SKM-1 (cell line): ENCODE data around the gene PCBP3.
"Not testable (repeated sequence)": the region's sequence is repeated elsewhere in the genome, so short reads cannot be mapped to it uniquely, and the experiment has no call there.

Experiments
- DNase-seq: peaks from one replicate; lab custom pipeline; 2025; ENCODE audit not compliant: unreplicated experiment; lab: John Stamatoyannopoulos, UW

The PCBP3 gene

DNA sequence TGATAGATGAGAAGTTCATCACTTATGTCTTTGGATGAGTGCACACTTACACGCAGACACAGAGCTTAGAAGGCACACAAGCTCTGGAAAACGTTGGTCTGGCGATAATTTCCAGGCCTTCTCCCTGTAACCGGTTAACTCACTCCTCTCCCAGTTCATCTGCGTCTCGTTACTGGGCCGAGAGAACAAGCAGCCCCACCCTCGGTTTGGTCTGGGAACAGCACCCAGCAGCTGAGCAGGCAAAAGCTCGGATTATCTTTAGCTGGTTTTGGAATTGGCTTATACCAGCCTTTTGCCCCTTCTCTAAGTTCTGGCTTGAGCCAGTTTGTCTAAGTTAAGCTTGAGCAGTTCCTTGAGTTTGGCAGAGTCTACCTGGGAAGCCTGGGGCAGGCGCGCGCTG is 310.7 kb downstream of the PCBP3 start:
- DNase-seq = no peak

DNA sequence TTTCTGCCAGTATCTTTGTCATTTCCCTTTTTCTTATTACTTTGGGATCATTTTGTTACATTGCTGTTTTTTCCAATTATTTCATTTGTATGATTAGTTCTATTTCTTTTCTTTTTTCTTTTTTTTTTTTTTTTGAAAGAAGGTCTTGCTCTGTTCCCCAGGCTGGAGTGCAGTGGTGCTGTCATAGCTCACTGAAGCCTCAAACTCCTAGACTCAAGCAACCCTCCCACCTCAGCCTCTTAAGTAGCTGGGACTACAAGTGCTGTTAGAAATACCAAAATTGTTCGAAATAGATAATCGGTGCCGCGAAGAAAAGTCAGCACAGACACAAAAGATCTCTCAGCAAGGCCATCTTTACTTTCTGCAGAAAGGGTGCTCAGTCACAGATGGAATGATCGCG is 311.4 kb downstream of the PCBP3 start:
- DNase-seq = no peak

DNA sequence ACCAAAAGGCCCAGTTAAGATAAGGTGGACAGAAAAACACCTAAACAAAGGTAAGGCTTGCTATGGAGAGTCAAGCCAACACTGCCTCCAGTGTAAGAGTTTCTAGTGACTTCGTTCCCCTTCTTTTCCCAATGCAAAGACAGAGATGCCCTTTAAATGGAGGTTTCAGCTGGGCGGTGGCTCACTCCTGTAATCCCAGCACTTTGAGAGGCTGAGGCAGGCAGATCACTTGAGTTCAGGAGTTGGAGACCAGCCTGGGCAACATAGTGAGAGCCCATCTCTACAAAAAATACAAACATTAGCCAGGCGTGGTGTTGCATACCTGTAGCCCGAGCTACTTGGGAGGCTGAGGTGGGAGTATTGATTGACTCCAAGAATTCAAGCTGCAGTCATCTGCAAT is 314.0 kb downstream of the PCBP3 start:
- no peak for DNase-seq

DNA sequence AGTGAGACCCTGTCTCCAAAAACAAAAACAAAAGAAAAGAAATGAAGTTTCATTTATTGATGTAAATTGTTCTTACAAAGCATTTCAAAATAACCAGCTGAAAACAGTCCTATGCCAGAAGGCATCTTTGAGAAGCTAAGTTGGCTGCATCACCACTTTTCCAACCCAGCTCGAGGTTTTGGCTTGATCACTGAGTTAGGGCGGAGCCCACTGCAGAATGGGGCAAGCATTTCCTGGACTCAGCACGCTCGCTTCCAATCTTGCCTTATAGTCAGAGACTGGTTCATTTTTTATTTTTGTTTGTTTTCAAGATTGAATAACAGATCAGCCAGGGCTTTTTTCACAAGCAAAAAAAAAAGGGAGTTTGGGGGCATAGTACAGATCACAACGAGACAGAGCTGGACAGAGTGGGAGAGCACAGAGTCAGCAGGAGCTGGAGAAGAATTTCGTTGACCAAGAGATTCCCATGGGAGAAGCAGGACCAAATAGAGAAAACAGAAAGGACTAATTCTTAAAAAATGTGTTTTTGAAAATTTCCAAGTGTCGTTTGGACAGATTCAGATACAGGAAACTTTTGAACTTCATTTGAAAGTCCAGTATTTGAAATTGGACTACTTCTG is 314.6 kb downstream of the PCBP3 start:
- DNase-seq = no peak

DNA sequence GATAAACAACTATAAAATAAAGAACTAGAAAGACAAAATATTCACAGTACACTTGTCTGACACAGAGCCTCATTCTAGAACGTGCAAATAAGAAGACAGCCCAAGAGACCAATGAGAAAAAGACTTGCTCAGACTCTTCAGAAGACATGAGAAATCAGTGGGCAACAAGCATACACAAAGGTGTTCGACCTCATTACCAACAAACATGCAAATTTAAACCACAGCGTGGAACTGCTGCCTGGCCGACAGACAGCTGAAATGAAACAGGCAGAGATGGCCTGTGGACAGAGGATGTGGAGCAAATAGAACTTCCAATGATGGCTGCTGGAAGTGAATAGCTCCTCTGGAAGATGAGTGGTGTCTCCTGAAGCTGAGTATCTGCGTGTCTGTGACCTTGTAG is 315.7 kb downstream of the PCBP3 start:
- no peak for DNase-seq

DNA sequence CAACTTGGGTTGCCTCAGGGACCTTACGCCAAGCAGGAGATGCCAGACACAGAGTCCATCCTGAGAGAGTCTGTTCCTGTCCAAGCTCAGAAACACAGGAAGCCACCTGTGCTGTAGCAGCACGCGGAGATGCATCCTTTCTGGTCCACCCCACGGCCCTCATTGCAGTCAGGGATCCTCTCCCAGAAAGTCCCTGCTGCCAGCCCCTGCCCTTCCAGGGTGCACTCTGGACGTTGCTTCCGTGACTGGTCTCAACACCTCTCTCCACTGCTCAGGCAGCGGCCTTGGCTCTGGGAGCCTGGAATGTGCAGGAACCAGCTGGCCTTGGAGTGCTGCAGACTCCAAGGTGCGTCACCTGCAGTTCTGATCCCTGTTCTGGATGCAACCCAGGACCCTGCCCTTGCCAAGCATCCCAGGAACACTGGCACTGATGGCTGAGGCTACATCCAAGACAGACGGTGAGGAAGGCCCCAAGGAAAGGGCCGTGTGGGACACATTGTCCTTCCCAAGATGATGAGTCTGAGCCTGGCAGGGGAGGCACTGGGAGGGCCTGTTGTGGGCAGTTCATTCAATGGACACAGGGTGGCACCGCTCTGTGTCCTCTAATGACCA is 316.4 kb downstream of the PCBP3 start:
- no peak for DNase-seq

DNA sequence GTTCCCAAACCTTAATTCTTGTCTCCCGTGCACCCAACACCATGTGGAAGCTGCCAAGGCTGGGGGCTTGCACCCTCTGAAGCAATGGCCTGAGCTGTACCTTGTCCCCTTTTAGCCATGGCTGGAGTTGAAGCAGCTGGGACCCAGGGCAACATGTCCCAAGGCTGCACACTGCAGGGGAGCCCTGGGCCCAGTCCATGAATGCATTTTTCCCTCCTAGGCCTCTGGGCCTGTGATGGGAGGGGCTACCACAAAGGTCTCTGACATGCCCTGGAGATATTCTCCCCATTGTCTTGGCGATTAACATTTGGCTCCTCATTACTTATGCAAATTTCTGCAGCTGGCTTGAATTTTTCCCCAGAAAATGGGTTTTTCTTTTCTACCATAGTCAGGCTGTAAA is 317.9 kb downstream of the PCBP3 start:
- DNase-seq = not testable (repeated sequence)

DNA sequence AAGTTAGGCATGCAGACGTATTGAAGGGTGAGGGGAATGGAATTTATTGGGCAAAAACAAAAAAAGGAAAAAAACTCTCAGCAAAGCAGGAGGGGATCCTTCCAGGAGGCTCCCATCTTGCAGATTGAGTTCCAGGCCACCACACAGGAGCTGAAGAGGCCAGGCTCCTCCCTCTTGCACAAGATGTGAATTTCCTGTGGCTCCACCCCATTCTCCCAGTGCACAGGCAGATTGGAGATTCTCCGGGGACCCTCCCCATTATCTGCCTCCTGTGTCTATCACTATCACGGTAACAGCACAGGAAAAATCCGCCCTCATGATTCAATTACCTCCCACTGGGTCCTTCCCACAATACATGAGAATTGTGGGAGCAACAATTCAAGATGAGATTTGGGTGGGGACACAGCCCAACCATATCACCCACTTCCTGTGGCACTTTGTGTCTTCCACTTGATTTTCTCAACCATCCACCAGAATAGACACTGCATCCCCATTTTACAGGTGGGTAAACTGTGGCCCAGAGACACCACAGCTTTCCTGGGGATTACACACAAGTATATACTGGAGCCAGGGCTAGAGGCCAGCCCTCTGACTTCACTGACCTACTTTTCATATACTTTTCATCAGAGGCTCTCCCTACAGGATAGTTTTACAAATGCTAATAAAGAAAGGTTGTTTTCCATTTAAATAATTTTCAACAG is 319.2 kb downstream of the PCBP3 start:
- DNase-seq = no peak

DNA sequence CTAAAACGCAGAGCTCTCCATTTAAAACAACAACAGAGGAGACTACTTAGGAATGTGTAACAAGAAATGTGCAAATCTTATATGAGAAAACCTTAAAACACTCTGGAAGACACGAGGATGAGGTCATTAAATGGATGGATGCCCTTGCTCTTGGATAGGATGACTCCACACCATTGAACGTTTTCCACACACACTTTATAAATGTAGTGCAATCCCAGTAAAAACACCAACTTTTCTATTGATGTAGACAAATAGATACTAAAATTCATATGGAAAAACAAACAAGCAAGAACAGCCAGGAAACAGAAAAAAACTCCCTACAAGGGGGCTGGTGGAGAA is 319.7 kb downstream of the PCBP3 start:
- DNase-seq = no peak

DNA sequence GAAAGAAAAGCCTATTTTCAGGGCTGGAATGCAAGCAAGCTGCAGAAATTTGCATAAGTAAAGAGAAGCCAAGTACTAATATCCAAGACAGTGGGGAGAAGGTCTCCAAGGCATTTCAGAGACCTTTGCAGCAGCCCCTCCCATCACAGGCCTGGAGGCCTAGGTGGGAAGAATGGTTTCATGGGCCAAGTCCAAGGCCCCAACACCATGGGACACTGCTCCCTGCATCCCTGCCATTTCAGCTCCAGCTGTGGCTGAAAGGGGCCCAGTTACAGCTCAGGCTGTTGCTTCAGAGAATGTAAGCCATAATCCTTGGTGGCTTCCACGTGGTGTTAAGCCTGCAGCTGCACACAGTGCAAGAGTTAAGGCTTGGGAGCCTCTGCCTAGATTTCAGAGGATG is 321.1 kb downstream of the PCBP3 start:
- DNase-seq = no peak

DNA sequence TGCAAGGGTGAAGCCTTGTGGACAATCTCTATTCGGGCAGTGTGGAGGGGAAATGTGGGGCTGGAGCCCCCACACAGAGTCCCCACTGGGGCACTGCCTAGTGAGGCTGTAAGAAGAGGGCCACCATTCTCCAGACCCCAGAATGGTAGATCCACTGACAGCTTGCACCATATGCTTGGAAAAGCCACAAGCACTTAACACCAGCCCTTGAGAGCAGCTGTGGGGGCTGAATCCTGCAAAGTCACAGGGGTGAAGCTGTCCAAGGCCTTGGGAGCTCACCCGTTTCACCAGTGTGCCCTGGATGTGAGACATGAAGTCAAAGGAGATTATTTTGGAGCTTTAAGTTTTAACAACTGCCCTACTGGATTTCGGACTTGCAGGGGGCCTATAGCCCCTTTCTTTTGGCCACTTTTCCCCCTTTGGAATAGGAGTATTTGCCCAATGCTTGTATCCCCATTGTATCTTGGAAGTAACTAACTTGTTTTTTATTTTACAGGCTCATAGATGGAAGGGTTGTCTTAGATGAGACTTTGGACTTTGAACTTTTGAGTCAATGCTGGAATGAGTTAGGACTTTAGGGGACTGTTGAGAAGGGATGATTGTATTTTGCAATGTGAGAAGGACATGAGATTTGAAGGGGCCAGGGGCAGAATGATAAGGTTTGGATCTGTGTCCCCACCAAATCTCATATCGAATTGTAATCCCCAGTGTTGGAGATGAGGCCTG is 321.7 kb downstream of the PCBP3 start:
- DNase-seq = no peak

DNA sequence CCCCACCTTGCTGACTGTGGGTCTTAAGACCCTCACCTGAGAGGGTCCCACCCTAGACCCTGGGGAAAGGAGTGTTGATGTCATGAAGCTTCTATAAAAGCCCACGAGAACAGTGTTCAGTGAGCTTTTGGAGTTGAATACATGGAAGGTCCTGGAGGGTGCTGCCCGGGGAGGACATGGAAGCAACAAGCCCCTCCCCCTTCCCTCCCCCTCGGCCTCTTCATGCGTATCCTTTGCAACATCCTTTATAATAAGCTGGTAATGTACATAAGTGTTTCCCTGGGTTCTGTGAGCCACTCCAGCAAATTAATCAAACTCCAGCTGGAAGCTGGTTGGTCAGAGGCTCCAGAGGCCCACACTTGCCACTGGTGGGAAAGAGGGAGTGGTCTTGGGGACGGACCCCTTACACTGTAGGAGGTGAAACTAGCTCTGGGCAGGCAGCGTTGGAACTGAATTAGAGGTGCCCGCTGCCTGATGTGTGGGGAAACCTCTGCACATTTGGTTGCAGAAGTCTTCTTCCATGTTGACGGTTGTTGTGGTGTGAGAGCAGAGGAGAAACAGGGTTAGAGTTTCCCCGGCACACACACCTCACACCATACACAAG is 323.4 kb downstream of the PCBP3 start:
- DNase-seq = no peak

DNA sequence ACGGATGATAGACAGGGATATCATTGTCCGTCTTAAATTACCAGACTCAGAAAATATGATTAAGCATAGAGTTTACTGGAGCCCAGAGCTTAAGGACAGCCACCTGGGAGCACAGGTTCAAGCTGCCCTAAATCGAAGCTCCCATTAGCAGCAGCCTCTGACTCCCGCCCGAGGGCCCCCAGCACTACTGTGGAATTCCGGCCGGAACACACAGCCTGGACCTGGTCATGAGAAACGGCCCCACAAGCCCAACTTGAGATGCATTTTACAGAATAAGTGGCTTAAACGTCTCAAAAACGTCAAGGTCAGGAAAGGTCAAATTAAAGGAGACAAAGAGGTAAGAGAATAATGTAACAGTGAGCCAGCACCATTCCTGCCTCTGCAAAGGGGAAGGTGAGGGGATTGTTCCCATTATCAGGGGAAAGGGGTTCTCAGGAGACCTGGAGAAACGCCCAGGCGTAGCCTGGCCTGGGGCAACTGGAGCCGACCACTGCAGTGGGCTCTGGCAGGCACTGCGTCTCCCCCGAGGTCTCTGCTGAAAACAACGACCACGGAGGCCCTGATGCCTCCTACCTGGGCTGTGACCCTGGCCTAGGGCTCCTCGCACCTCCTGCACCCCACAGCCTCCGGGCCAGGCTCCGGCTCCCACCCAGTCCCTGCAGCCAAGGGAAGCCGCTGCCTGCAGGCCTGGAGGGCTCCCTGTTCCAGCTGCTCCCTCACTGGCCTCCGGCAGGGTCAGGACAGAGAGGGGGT is 326.6 kb downstream of the PCBP3 start:
- no peak for DNase-seq

DNA sequence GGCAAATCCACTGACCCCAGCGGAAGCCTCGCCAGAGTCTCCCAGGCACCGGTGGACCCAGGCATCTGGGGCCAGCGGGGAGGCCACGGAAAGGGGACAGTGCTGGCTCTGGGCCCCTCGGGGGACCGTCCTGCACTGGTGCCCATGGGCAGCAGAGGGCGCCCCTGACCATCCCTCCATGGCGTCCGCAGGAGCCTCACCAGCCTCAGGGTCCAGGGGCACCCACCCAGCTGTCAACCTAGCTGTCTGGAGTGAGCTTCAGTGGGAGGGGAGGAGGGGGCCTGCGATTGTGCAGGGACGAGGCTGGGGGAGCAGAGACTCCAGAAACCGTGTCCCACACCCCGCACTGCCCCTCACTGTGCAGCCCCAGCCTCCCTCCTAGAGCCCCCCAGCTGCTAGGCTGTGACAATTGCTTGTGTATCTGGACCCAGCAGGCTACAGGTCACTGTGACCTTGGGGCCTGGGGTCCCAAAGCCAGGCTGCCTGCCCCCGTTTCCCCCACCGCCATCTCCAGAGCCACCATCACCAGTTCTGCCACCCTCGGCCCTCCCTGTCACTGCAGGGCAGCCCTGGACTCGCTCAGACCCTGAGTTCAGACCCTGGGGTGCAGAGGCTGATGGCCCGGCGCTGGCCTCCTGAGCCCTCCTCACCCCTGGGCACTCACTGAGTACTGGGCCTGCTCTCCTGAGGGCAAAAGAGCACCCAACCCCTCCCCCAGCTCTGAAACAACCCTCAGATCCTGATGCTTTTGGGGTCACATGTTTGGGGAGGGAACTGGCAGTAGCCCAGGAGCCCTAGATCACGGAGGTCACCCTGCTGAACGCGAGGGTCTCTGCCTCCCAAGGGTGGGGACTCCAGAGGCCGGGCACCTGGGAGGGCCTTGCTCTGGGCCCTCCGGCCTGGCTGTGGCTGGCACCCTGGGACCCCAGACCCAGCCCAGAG is 327.4 kb downstream of the PCBP3 start:
- DNase-seq = no peak

DNA sequence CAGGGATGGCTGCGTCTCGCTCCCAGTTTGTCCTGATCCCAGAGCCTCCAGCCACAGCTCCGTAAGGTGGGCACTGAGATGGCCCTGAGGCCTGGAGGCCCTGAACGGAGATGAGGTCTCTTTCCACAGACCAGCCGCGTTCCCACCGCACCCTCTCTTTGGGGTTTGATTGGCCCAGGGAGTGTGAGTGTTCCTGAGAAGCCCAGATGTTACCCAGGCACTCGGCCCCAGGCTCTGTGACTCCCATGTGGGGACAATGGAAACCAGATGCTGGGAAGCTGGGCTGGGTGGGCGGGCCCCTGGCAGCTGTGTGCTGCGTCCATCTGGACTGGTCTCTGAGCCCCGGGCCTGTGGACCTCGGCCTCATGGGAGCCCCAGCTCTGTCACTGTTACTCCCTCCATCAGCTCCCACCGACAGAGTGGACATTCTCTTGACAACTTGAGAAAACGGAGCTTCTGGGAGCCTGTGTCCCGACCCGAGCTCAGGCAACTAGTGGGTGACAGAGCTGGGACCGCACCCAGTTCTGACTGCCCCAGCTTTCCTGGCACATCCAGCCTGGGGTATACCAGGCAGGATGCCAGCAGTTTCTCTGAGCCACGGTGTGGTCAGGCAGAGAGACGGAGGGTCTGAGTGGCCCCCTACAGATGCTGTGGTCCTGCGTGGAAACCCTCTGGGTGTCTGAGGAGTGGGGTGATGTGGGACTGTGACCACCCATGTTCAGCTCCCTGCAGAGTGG is 328.3 kb downstream of the PCBP3 start:
- DNase-seq = no peak

DNA sequence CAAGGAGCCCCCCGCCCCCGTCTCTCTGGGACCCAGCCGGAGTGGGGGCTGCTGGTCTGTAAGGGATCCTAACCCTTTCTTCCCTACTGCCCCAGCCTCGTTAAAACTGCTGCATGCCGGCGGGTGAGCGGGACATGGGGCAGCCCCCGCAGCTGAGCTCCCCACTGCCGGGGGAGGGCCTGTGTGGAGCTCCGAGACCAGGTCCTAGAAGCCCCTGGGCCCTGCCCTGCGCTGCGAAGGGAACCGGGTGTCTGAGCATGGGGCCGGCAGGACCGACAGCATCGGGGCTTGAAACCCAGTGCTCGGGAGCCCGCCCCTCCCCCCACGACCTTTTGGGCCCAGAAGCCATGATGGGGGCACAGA is 328.8 kb downstream of the PCBP3 start:
- no peak for DNase-seq

DNA sequence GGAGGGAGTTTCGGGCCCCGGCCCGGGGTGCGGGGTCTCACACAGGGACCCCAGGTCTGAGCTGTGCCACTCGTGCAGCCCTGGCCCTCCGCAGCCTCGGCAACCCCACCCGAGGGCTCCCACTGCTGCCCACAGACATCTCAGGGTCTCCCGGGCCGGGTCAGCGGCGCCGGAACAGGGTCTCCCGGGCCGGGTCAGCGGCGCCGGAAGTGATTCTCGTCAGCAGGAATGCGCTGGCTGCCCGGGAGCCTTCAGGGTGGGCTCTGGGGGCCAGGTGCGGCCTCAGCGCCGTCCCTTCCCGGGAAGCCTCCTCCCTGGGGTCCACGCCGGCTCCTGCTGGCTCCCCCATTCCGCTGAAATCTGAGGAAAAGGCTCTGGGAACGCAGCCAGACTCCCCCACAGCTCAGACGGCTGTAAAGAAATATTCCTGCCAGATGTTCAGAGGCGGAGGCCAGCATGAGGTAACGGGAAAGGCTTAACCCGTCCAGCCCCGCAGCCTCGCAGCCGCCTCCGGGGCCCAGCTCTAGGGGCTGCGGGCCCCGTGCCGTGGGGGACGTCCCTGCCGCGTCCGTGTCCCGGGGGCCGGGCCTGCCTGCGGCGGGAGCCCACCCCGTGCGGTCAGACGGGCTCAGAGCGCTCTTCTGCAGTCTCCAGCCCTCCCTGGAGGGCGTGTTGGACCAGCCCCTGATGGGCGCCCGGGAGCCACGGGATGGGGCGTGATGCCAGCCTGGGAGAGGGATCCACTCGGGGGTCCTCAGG is 329.4 kb downstream of the PCBP3 start:
- DNase-seq = no peak

DNA sequence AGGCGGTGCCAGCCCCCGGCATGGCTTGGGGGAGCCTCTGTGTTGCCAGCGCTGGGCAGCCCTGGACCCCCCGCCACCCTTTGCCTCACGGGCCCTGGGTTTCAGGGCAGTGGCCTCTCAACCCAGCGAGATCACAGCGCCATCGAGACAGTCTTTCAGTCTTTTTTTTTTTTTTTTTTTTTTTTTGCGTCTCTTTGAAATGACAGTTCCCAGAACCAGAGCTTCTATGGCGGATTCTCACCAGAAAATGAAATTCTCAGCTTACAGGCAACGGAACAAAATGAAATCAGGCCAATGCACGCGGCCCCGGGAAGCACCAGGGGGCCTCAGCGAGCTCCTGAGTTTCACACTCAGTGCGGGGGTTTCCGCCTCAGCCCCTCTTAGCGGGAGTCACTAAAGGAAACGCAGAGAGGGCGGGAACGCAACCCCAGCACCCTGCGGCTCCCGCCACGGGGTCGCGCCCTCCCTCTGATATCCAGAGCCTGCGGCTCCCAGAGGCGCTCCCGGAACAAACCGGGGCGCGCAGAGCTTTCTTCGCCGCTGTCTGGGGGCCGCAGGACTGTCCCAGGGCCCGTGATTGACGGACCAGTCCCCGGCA is 330.0 kb downstream of the PCBP3 start:
- DNase-seq = no peak
